Midbrain (tissue), 1 donor: ENCODE measurements around the gene OR5L1.

Source experiments
- DNase-seq: peaks from one replicate; lab custom pipeline; 2025; lab: John Stamatoyannopoulos, UW

OR5L1 gene

DNA sequence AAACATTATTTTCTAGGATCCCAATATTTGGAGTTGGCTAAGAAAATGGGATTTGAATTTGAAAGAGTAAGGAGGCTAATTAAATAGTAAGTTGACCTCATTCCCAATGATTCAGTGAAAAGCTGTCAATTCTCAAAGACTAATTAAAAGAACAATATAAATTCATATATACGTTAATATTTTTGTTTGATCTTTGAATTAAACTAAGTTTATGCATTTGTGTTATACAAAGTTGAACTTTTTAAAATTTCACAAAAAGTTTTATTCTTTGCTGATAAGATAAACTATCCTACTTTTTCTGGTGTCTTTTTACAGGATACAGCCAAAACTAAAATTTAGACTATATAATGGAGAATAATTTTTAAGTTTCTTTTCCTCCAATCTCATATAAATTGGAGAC is at the start of gene OR5L1:
Gene OR5L1, plus strand, starts transcription at position 301 of the 400 bp plus-strand sequence. CDS start 100 bp downstream, outside the sequence.
- no peak for DNase-seq

DNA sequence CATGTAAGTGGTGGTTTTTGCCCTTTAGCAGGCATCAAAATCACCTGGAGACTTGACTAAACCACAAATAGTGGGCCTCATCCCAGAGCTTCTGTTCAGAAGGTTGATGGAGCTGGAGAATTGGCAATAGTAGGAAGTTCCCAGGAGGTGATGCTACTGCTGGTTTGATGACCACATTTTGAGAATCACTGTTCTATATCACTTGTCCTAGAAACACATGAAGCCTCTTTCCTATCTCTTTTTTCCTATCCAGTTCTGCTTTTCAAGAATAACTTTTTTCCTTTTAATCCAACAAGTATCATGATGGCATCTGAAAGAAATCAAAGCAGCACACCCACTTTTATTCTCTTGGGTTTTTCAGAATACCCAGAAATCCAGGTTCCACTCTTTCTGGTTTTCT is 38.0 kb upstream of the OR5L1 start, which contains the start of gene OR5D13:
Gene OR5D13, plus strand, starts transcription at position 301 of the 400 bp plus-strand sequence. Its CDS starts 0 bp downstream, at position 301.
- no peak for DNase-seq

DNA sequence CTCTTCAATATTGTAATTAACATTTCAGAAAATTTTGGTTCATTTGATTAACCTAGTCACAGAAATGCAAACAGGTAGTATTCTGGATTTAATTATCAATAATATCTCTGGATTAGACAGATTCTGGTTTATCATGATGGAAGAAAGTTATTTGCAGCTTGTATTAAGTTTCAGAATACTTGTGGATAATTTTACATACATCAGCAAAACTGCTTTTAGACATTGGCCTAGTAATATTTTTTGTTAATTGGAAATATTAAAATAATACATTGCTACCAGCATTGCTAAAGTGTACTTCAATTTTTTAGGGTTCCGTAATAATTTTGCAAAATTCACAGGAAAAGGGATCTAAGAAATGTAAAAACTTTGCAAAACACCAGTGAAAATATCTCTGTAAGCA is 19.6 kb upstream of the OR5L1 start:
- no peak for DNase-seq

DNA sequence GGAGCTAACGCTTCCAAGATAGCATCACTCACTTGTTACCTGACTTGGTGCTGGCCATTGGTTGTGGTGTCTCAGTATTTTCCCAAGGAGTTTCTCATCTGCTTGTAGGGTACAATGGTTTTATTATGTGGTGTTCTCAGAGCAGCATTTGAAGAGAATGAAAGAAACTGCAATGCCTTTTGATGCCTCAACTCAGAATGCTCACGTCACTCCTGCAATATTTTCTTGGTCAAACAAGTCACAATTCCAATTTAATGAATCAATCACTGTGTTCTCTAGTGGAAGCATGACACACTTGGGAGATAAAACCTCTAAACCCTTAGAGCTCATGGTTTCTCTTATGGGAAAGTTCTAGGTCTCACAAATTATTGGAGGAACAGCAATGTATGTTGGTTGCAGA is 17.8 kb upstream of the OR5L1 start:
- no peak for DNase-seq

DNA sequence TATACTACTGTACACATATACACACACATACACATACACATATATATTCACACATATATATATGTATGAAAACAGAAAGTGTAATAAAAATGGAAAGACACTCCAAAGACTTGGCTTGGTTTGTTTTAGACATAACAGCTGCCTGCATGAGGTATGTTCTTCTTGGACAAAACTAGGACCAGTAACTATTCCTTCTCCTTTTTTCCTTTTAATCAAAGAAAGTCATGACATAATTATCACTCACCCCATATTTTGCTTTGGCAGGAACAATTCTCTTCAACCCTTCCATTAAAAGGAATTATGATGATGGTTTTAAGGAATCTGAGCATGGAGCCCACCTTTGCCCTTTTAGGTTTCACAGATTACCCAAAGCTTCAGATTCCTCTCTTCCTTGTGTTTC is 15.9 kb upstream of the OR5L1 start, which contains the start of gene OR5D14:
Gene OR5D14, plus strand, starts transcription at position 301 of the 400 bp plus-strand sequence. Its CDS starts 0 bp downstream, at position 301.
- DNase-seq = no peak

DNA sequence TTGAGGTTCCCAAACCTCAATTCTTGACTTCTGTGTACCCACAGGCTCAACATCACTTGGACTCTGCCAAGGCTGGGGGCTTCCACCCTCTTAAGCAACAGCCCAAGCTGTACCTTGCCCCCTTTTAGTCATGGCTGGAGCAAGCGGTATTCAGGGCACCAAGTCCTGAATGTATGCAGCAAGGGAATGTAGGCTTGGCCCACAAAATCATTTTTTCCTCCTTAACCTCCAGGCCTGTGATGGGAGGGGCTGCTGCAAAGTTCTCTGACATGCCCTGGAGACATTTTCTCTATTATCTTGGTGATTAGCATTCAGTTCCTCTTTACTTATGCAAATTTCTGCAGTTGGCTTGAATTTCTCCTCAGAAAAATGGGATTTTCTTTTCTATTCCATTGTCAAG is 4.9 kb upstream of the OR5L1 start:
- no peak for DNase-seq

DNA sequence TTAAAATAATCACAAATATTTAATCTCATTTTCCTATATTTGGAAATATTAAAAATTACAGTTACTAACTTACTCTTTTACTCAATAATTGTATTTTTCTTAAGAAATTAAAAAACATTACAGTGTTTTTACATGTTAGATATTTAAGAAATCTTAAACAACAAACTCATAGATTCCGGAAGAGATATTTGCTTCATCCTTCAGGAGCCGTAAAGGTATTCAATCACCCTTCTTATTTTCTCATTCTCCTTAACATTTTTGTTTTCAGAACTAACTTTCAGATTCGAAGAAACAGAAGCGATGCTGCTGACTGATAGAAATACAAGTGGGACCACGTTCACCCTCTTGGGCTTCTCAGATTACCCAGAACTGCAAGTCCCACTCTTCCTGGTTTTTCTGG is 8.2 kb downstream of the OR5L1 start, which contains the start of gene OR5D18:
Gene OR5D18, plus strand, starts transcription at position 301 of the 400 bp plus-strand sequence. Its CDS starts 0 bp downstream, at position 301.
- DNase-seq = no peak

DNA sequence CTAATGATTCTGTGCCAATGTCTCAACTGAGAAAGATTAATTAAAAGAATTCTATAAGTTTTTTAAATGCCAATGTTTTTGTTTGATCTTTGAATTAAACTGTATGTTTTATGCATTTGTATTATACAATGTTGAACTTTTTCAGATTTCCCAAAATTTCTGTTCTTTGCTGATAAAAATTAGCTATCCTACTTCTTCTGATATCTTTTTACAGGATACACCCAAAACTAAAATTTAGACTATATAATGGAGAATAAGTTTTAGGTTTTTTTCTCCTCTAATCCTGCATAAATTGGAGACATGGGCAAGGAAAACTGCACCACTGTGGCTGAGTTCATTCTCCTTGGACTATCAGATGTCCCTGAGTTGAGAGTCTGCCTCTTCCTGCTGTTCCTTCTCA is 15.8 kb downstream of the OR5L1 start, which contains the start of gene OR5L2:
Gene OR5L2, plus strand, starts transcription at position 301 of the 400 bp plus-strand sequence. Its CDS starts 0 bp downstream, at position 301.
- no peak for DNase-seq

DNA sequence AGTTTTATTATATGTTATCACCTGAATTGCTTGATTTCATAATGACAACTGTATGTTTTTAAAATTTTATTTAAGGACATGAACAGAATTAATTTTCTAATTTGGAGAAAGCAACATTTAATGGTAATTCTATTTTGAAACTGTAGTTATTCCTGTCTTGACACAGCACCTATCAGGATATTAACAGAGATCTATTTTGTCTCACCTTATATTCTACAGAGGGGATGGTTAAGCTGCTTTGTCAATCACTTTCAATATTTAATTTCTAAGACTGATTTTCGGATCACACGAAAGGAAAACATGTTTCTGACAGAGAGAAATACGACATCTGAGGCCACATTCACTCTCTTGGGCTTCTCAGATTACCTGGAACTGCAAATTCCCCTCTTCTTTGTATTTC is 27.3 kb downstream of the OR5L1 start, which contains the start of gene OR5D16:
Gene OR5D16, plus strand, starts transcription at position 301 of the 400 bp plus-strand sequence. Its CDS starts 0 bp downstream, at position 301.
- no peak for DNase-seq

DNA sequence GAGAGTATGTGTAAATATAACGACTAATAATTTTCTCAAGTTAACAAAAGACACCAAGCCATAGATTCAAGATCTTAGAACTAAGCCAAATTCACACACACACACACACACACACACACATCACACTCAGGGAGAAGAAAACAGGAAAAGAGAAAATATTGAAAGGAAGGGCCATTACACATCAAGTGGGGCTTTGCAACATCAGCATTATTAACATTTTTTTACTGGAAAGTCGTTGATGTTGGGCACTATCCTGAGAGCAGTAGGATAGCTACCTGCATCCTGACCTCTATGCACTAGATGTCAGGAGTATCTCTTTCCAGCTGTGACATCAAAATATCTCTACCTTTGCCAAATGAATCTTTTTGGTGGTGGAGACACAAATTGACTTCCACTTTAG is 36.3 kb downstream of the OR5L1 start:
- DNase-seq = no peak

DNA sequence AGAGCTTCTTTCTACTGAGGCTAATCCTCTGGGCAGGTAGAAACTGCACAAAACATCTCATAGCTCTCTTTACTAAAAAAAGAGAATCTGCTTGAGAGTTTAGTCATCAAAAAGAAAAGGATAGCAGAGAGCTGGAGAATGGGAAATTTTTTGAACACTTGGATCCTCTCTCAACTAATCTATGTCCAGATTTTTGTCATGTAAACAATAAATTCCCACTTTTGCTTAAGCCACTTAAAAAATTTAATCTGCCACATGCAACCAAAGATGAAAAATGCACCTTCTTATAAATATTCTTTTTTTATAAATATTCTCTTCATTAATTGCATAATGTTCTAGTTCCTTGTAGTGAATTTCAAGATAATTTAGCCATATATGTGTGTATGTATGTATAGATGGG is 37.9 kb downstream of the OR5L1 start:
- DNase-seq = no peak

DNA sequence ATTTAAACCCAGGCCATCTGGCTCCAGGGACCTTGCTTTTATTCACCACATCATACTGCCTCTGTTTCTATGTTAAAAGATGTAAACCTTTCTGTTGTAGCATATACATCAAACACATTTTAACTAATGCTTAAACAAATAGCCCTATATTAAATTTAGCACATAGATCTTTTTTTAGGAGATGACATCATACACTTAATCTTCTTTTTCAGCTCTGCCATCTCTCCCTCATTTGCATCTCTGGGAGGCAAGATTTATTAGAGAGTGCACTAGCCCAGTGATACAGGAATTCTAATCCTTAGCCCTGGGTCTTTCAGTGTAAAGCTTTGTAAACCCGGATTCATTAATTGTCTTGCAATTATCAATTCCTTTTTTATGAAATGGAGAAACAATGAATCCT is 41.0 kb downstream of the OR5L1 start:
- DNase-seq = no peak

DNA sequence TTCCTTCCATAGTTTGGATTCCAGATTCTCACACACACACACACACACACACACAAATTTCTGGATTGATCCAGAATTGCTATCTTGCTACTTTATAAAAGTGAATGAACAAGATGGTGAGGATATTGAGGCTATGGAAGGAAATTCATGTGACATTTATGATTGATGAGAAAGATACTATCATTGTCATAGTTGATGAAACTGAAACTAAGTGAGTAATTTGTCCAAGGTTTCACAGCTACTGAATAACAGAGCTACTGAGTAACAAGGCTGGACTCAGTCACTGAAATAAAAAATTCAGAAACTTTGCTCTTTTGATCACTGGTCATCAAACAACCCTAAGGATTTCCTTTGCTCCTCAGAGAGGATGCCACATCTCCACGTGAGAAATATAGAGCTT is 43.5 kb downstream of the OR5L1 start:
- no peak for DNase-seq
